Measurements from ENCODE around the gene ASB10. TPM values are rescaled to one million over a fixed set of nuclear protein-coding genes. Genes with fewer than 3 reads are reported as not detected.

ASB10 gene, protein sequence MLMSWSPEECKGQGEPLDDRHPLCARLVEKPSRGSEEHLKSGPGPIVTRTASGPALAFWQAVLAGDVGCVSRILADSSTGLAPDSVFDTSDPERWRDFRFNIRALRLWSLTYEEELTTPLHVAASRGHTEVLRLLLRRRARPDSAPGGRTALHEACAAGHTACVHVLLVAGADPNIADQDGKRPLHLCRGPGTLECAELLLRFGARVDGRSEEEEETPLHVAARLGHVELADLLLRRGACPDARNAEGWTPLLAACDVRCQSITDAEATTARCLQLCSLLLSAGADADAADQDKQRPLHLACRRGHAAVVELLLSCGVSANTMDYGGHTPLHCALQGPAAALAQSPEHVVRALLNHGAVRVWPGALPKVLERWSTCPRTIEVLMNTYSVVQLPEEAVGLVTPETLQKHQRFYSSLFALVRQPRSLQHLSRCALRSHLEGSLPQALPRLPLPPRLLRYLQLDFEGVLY
- not detected for total RNA-seq

DNA sequence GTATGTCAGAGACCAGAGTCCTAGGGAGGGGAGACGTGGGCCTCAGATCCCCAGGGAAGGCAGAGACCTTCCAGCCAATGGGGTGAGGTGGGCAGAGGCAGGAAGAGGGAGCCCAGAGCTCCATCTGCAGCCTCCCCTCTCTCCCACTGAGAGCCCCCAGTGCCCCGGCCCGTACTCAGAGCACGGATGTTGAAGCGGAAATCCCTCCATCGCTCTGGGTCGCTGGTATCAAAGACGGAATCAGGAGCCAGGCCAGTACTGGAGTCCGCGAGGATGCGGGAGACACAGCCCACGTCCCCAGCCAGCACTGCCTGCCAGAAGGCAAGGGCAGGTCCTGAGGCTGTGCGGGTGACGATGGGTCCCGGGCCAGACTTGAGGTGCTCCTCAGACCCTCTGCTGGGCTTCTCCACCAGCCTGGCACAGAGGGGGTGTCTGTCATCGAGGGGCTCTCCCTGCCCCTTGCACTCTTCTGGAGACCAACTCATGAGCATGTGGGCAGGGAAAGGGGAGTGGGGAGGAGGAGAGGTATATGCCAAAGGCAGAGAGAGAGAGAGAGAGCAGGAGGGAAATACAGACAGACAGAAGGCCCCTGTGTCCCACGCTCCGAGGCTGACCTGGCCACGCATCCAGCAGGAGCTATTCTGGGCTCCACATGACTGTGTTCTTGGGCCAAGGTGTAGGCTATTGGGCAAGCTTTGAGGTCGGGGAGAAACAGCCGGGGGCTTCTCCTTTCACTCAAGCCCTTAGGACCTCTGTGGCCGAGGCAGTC, at the start of gene ASB10:
TSS of gene ASB10 (minus strand) at position 611 of the 769 bp plus-strand sequence. CDS start at position 491, 120 bp downstream.
- H3K27ac Mint-ChIP-seq: no peak within 1 kb of the TSS
- DNase-seq (ENCODE audit: low spot score in 2 of 2) (no peak), ATAC-seq (no peak)
- no peaks in the 10 kb centered on the region for H3K36me3 Mint-ChIP-seq
- no peaks in the 10 kb centered on the region for H3K9me3 Mint-ChIP-seq

GRCh38 chr7:151236406-151236805, 49.4 kb upstream of the ASB10 start:
- no peaks in the 10 kb centered on the region for H3K9me3 Mint-ChIP-seq
- no peak overlapping the region for H3K27ac Mint-ChIP-seq
- no peak for ATAC-seq
- no peak for DNase-seq (ENCODE audit: low spot score in 2 of 2)
- peaks cover 12 to 17% of the 10 kb centered on the region in 2 donors for H3K36me3 Mint-ChIP-seq

DNA sequence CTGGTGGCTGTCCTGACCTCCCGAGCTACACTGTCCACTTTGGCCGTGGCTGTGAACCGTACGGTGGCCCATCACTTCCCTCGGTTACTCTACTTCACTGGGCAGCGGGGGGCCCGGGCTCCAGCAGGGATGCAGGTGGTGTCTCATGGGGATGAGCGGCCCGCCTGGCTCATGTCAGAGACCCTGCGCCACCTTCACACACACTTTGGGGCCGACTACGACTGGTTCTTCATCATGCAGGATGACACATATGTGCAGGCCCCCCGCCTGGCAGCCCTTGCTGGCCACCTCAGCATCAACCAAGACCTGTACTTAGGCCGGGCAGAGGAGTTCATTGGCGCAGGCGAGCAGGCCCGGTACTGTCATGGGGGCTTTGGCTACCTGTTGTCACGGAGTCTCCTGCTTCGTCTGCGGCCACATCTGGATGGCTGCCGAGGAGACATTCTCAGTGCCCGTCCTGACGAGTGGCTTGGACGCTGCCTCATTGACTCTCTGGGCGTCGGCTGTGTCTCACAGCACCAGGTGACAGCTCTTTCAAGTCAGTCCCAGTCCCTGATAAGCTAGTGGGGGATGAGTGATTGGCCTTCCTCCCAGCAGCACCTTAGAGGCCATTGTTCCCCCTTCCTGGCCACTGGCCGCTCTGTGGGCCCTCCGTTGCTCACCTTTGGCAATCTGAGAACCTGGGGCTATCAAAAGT, 48.2 kb upstream of the ASB10 start:
- peaks cover 12 to 17% of the 10 kb centered on the region in 2 donors for H3K36me3 Mint-ChIP-seq
- H3K9me3 Mint-ChIP-seq: no peaks in the 10 kb centered on the region
- no peak overlapping the region for H3K27ac Mint-ChIP-seq
- no peak for DNase-seq (ENCODE audit: low spot score in 2 of 2)
- ATAC-seq: no peak

DNA sequence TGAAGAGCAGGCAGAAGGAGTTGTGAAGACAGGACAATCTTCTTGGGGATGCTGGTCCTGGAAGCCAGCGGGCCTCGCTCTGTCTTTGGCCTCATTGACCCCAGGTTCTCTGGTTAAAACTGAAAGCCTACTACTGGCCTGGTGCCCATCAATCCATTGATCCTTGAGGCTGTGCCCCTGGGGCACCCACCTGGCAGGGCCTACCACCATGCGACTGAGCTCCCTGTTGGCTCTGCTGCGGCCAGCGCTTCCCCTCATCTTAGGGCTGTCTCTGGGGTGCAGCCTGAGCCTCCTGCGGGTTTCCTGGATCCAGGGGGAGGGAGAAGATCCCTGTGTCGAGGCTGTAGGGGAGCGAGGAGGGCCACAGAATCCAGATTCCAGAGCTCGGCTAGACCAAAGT, 46.8 kb upstream of the ASB10 start:
- Mint-ChIP-seq H3K27ac (peak overlapping the region; percentile 99 to 100), H3K36me3 (peaks cover 12 to 17% of the 10 kb centered on the region in 2 donors), H3K9me3 (no peaks in the 10 kb centered on the region)
- no peak for DNase-seq (ENCODE audit: low spot score in 2 of 2)
- ATAC-seq: no peak

GRCh38 chr7:151232917-151233701, 46.1 kb upstream of the ASB10 start:
- ATAC-seq: peak; percentile 82 to 85
- peak; percentile 68 to 81 for DNase-seq (ENCODE audit: low spot score in 2 of 2)
- H3K27ac Mint-ChIP-seq: peak overlapping the region; percentile 99 to 100

DNA sequence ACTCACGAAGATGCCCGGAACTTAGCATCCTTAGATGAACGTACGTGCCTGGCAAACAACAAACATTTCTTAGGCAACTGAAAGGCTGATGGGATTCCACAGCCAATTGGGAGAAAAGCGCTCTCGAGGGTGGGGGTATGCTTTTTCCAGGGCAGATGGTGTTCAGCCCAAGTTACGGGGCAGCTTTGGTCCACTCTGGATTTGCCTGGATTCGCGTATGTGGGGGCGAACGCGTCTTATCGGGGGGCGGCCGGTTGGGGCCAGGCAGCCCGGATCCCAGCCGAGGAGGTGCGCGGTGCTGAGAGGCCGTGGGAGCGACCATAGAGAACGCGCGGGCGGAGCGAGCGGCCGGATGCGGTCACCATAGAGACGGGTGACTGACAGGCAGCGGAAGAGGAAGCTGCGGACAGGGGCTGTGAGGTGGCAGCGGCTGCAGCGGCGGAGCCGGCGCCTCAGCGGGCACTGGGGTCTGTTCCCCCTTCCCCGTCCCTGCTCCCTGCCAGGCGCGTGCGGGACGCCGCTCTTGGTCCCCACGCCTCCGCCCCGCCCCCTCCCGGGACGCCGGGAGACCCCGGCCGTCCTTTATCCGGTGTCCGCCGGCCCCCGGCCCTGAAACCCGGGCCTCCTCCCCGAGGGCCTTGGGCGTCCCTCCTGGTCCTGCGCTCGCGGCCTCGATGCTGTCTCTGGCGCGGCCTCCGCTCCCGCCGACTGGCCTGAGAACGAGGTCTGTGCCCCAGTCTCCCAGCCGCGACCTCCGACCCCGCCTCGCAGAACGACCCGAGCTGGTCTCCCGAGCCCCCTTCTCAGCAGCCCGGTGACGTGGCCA, 45.3 kb upstream of the ASB10 start, which contains the start of gene CHPF2:
TSS of gene CHPF2 (plus strand) at position 393 of the 826 bp plus-strand sequence. CDS start 1,529 bp downstream, outside the sequence.
- peak; percentile 89 to 92 for DNase-seq (ENCODE audit: low spot score in 2 of 2)
- ATAC-seq: peak; percentile 94 to 95
- Mint-ChIP-seq H3K36me3 (peaks cover 13 to 17% of the 10 kb centered on the region in 2 donors), H3K27ac (peak within 1 kb of the TSS; percentile 99 to 100), H3K9me3 (no peaks in the 10 kb centered on the region)

More at GRCh38 chr7:151232917-151233701, 46.1 kb upstream of the ASB10 start:
- peaks cover 12 to 17% of the 10 kb centered on the region in 2 donors for H3K36me3 Mint-ChIP-seq
- H3K9me3 Mint-ChIP-seq: no peaks in the 10 kb centered on the region

GRCh38 chr7:151231080-151231479, 44.0 kb upstream of the ASB10 start:
- no peaks in the 10 kb centered on the region for H3K9me3 Mint-ChIP-seq
- H3K27ac Mint-ChIP-seq: no peak overlapping the region
- H3K36me3 Mint-ChIP-seq: peaks cover 25 to 29% of the 10 kb centered on the region in 2 donors
- DNase-seq (ENCODE audit: low spot score in 2 of 2) (no peak), ATAC-seq (no peak)

- no peaks in the 10 kb centered on the region for H3K9me3 Mint-ChIP-seq
- H3K27ac Mint-ChIP-seq: no peak overlapping the region
- ATAC-seq (no peak), DNase-seq (ENCODE audit: low spot score in 2 of 2) (no peak)
- H3K36me3 Mint-ChIP-seq: peaks cover 33 to 38% of the 10 kb centered on the region in 2 donors
These were observed 42.2 kb upstream of the ASB10 start for GRCh38 chr7:151229249-151229648.

DNA sequence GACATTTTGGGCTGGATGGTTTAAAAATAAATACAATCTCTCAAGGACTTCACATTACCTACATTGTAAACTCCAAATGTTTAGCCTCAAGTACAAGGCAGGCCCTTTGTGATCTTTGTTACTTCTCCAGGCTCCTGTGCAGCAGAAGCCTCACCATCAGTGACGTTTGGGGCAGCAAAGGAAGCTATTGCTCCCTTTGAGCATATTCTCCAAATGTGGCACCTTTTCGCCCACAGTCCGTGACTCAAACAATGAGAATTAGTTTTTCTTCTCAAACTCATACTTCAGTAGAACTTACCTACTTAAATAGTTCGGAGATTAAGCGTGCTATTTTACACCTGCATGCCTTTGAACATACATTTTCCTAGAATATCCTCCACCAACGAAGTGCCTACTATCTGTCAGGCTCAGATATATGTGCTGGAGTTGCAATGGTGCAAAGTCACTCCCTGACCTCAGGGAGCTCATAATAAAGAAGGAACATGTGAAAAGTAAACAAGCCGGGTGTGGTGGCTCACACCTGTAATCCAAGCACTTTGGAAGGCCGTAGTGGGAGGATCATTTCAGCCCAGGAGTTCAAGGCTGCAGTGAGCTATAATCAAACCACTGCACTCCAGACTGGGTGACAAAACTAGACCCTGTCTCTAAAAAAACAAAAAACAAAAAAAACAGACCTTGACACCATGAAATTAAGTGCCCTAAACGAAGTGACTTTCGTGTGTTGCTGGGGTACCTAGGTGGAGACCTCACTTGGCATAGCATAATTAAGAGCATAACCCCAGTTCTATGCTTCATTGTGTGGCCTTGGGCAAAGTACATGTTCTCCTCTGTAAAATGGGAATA, 41.2 kb upstream of the ASB10 start:
- no peak for ATAC-seq
- no peak for DNase-seq (ENCODE audit: low spot score in 2 of 2)
- H3K9me3 Mint-ChIP-seq: no peaks in the 10 kb centered on the region
- peaks cover 29 to 40% of the 10 kb centered on the region in 2 donors for H3K36me3 Mint-ChIP-seq
- peak overlapping the region; percentile 77 to 90 for H3K27ac Mint-ChIP-seq

DNA sequence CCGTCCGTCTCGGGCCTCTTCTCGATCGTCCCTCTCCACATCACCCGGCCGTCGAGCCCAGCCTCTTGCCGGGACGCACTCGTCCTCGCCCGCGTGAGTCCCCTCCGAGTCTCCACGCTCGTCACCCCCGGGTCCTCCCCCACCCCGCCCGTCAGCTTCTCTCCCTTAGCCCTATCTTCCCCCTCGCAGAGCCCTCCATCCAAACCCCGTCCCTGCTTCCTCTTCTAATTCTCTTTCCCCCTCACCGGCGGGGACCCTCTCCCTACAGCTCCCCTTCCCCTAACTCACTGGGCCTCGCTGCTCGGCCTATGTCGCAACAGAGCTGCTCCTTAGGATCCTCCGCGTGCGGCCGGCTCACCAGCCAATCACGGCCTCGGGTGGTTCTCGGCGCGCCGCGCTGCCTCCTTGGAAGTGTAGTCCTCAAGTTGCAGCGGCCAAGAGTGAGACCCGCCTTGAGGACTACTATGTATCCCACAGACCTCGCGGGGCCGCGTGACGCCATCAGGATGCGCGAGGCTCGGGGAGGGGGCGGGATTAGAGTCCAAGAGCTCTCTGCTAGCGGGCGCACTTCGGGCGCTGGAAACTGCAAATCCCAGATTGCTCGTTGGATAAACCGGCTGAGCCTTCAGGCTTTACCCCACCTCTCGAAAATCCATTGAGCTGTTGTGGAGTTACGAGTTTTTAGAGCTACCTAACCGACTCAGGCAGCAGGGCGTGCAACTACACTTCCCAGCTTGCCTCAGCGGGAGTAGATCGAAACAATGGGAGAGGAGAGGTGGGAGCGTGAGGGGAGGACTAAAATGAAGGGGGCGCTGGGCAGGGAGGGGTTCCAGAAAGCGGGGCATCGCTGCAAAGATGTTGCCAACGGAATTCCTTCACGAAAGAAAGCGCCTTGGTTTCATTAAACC, 40.1 kb upstream of the ASB10 start, which contains the start of gene ABCF2:
TSS of gene ABCF2 (minus strand) at position 331 of the 908 bp plus-strand sequence. CDS start 747 bp downstream, outside the sequence.
- Mint-ChIP-seq H3K36me3 (peaks cover 21 to 39% of the 10 kb centered on the region in 2 donors), H3K27ac (peak within 1 kb of the TSS; percentile 90 to 99), H3K9me3 (no peaks in the 10 kb centered on the region)
- DNase-seq (ENCODE audit: low spot score in 2 of 2) (peak; percentile 91 to 92), ATAC-seq (peak; percentile 99 to 100)

DNA sequence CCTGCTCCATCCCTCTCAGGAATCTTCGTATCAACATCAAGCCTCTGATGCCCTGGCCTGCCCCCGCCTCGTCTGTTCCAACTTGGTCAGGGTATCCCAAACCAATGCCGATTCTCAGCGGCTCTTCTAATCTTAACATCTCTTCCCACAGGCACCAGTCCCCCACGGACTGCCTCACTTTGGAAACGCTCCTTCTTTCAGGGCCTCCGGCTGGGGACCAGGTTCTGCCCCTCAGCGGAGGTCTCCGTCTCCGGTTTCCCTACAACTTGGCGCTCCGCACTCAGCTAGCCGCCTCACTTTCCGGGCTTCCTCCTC, 39.5 kb upstream of the ASB10 start:
- H3K36me3 Mint-ChIP-seq: peaks cover 19 to 39% of the 10 kb centered on the region in 2 donors
- peak in 1 of 2 donors; percentile 1 for ATAC-seq
- H3K27ac Mint-ChIP-seq: peak overlapping the region; percentile 90 to 99
- no peaks in the 10 kb centered on the region for H3K9me3 Mint-ChIP-seq
- DNase-seq (ENCODE audit: low spot score in 2 of 2): no peak

DNA sequence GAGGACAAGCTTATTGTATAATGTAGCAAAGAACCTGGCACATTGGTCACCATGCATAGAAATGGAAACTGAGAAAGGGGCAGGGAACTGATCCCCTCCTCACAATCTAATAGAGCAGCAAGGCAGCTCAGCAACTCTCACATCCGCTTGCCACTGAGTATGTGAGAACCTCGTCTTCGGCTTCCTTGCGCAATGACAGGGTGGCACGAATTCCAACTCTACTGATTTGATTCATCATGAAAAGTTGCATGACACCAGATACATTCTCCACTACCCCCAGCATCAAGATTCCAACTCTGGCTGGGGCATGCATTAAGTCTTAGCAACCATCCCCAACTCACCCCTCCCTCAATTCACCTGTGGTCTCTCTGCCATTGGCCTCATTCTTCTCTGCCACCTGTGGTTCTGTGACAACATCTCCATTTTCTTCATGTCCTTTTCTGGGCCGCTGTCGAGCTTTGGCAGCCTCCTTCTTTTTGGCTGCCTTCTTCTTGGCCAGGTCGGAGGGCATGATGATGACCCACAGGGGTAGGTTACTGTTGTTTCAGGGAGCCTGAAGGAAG, 39.0 kb upstream of the ASB10 start:
- no peaks in the 10 kb centered on the region for H3K9me3 Mint-ChIP-seq
- H3K36me3 Mint-ChIP-seq: peaks cover 19 to 39% of the 10 kb centered on the region in 2 donors
- H3K27ac Mint-ChIP-seq: peak overlapping the region; percentile 90 to 99
- DNase-seq (ENCODE audit: low spot score in 2 of 2): no peak
- ATAC-seq: no peak

GRCh38 chr7:151223728-151224127, 36.7 kb upstream of the ASB10 start:
- no peak overlapping the region for H3K27ac Mint-ChIP-seq
- no peaks in the 10 kb centered on the region for H3K9me3 Mint-ChIP-seq
- ATAC-seq: no peak
- peaks cover 24 to 45% of the 10 kb centered on the region in 2 donors for H3K36me3 Mint-ChIP-seq
- DNase-seq (ENCODE audit: low spot score in 2 of 2): no peak

Data from activated naive CD4-positive, alpha-beta T cell treated with anti-CD3 and anti-CD28 coated beads, Interleukin-2, amount 50 U/mL, for 72 hours (primary cell).